GM18907 (cell line): Measurements from ENCODE around the gene TMEM50B.
A peak's percentile ranks its signal among the peaks of the same experiment; 100 is the strongest.
"Not testable (repeated sequence)": the region's sequence is repeated elsewhere in the genome, so short reads cannot be mapped to it uniquely, and the experiment has no call there.

Source experiments
- ATAC-seq: cut with Tn5 transposase; IDR thresholded peaks from one replicate; pipeline ENCODE4 v1.9.1; 2021; ENCODE audit warnings: mild to moderate bottlenecking, moderate library complexity; ENCODE audit not compliant: unreplicated experiment

TMEM50B gene

GRCh38 chr21:33479679-33480480 lies at the start of gene TMEM50B:
TSS of gene TMEM50B (minus strand) at chr21:33479974. CDS start at chr21:33468885, 11,089 bp downstream.
- peak; percentile 89 for ATAC-seq

GRCh38 chr21:33522953-33523349 lies 43.2 kb upstream of the TMEM50B start:
- no peak for ATAC-seq

GRCh38 chr21:33522297-33522952 lies 42.7 kb upstream of the TMEM50B start:
- no peak for ATAC-seq

- ATAC-seq = no peak
These were observed 39.1 kb upstream of the TMEM50B start for GRCh38 chr21:33518899-33519298.

- no peak for ATAC-seq
These were observed 34.5 kb upstream of the TMEM50B start for GRCh38 chr21:33514229-33514628.

- no peak for ATAC-seq
These were observed 32.7 kb upstream of the TMEM50B start for GRCh38 chr21:33512481-33512880.

GRCh38 chr21:33511639-33512038 lies 31.9 kb upstream of the TMEM50B start:
- ATAC-seq = no peak

GRCh38 chr21:33510826-33511225 lies 31.1 kb upstream of the TMEM50B start:
- ATAC-seq = no peak

- not testable (repeated sequence) for ATAC-seq
These were observed 27.2 kb upstream of the TMEM50B start for GRCh38 chr21:33507003-33507402.

- no peak for ATAC-seq
These were observed 26.1 kb upstream of the TMEM50B start for GRCh38 chr21:33505833-33506232.

GRCh38 chr21:33496345-33496744 lies 16.6 kb upstream of the TMEM50B start:
- ATAC-seq = no peak

- no peak for ATAC-seq
These were observed 16.0 kb upstream of the TMEM50B start for GRCh38 chr21:33495743-33496142.

GRCh38 chr21:33493756-33494155 lies 14.0 kb upstream of the TMEM50B start:
- ATAC-seq = no peak

- ATAC-seq = no peak
These were observed 12.8 kb upstream of the TMEM50B start for GRCh38 chr21:33492571-33492970.

- peak; percentile 97 for ATAC-seq
These were observed 11.8 kb upstream of the TMEM50B start, which contains the start of gene DNAJC28 for GRCh38 chr21:33491373-33492102. TSS of gene DNAJC28 (minus strand) at chr21:33491716. CDS start at chr21:33489393, 2,323 bp downstream.

- no peak for ATAC-seq
These were observed 11.2 kb upstream of the TMEM50B start for GRCh38 chr21:33490991-33491372.

- no peak for ATAC-seq
These were observed 9.2 kb upstream of the TMEM50B start for GRCh38 chr21:33488936-33489335.

- ATAC-seq = no peak
These were observed 8.2 kb upstream of the TMEM50B start for GRCh38 chr21:33487996-33488395.

- ATAC-seq = no peak
These were observed 1.7 kb upstream of the TMEM50B start for GRCh38 chr21:33481314-33481943.

GRCh38 chr21:33480481-33481103 lies 818 bp upstream of the TMEM50B start:
- no peak for ATAC-seq
